Stomach smooth muscle (tissue), 2 donors: ENCODE results near the gene SNX24.

Experiments
- H3K27ac ChIP-seq: one replicate; pipeline ENCODE4 v1.7.0; 2013; ENCODE audit warnings: mild to moderate bottlenecking, low read length, inconsistent platforms
- H3K27me3 ChIP-seq, 2 donors: one replicate each; pipeline ENCODE4 v1.7.0; 2013; ENCODE audit warnings: low read length in 2 of 2; ENCODE audit not compliant: insufficient read depth in 2 of 2, control insufficient read depth in 1 of 2
- H3K36me3 ChIP-seq, 2 donors: one replicate each; pipeline ENCODE4 v1.7.0; 2013; ENCODE audit warnings: low read length in 2 of 2; ENCODE audit not compliant: control insufficient read depth in 2 of 2, insufficient read depth in 2 of 2
- H3K4me1 ChIP-seq: one replicate; pipeline ENCODE4 v1.7.0; 2013; ENCODE audit warnings: low read length; ENCODE audit not compliant: control insufficient read depth, insufficient read depth
- H3K4me3 ChIP-seq, 2 donors: one replicate each; pipeline ENCODE4 v1.7.0; 2013; ENCODE audit warnings: low read length in 2 of 2
- H3K9ac ChIP-seq, 2 donors: one replicate each; pipeline ENCODE4 v1.7.0; 2013; ENCODE audit warnings: low read length in 2 of 2, mild to moderate bottlenecking in 1 of 2
- H3K9me3 ChIP-seq, 2 donors: one replicate each; pipeline ENCODE4 v1.7.0; 2013; ENCODE audit warnings: low read length in 2 of 2; ENCODE audit not compliant: control insufficient read depth in 2 of 2
- donor health status: healthy.
- donor health status: Pancreatic carcinoma.

The SNX24 gene

GRCh38 chr5:122870219-122870856 is 24.9 kb downstream of the SNX24 start:
- no peaks in the 10 kb centered on the region for H3K27me3 ChIP-seq
- no peak overlapping the region for H3K27ac ChIP-seq
- no peaks in the 10 kb centered on the region for H3K4me1 ChIP-seq
- H3K36me3 ChIP-seq: peaks cover 0 to 18% of the 10 kb centered on the region in 2 donors
- H3K9me3 ChIP-seq: no peaks in the 10 kb centered on the region
- no peak overlapping the region for H3K4me3 ChIP-seq
- H3K9ac ChIP-seq: no peak overlapping the region

- no peaks in the 10 kb centered on the region for H3K4me1 ChIP-seq
- no peaks in the 10 kb centered on the region for H3K27me3 ChIP-seq
- no peak overlapping the region for H3K27ac ChIP-seq
- H3K9me3 ChIP-seq: no peaks in the 10 kb centered on the region
- H3K36me3 ChIP-seq: peaks cover 0 to 14% of the 10 kb centered on the region in 2 donors
- no peak overlapping the region for H3K4me3 ChIP-seq
- no peak overlapping the region for H3K9ac ChIP-seq
Observed at GRCh38 chr5:122871661-122872060, 26.2 kb downstream of the SNX24 start.

GRCh38 chr5:122874179-122874875 is 28.9 kb downstream of the SNX24 start:
- Histone ChIP-seq H3K9ac (no peak overlapping the region), H3K9me3 (no peaks in the 10 kb centered on the region), H3K27ac (no peak overlapping the region), H3K27me3 (no peaks in the 10 kb centered on the region), H3K4me1 (no peaks in the 10 kb centered on the region), H3K36me3 (no peaks in the 10 kb centered on the region), H3K4me3 (no peak overlapping the region)

GRCh38 chr5:122877518-122877917 is 32.1 kb downstream of the SNX24 start:
- Histone ChIP-seq H3K4me1 (no peaks in the 10 kb centered on the region), H3K9me3 (no peaks in the 10 kb centered on the region), H3K36me3 (no peaks in the 10 kb centered on the region), H3K9ac (no peak overlapping the region), H3K27me3 (no peaks in the 10 kb centered on the region), H3K27ac (no peak overlapping the region), H3K4me3 (no peak overlapping the region)

- no peaks in the 10 kb centered on the region for H3K9me3 ChIP-seq
- no peaks in the 10 kb centered on the region for H3K4me1 ChIP-seq
- H3K4me3 ChIP-seq: no peak overlapping the region
- no peaks in the 10 kb centered on the region for H3K27me3 ChIP-seq
- no peak overlapping the region for H3K27ac ChIP-seq
- H3K9ac ChIP-seq: no peak overlapping the region
- H3K36me3 ChIP-seq: no peaks in the 10 kb centered on the region
Observed at GRCh38 chr5:122879076-122879475, 33.7 kb downstream of the SNX24 start.

- Histone ChIP-seq H3K4me1 (peaks cover 4% of the 10 kb centered on the region), H3K27ac (no peak overlapping the region), H3K9ac (no peak overlapping the region), H3K36me3 (no peaks in the 10 kb centered on the region), H3K27me3 (no peaks in the 10 kb centered on the region), H3K4me3 (no peak overlapping the region), H3K9me3 (no peaks in the 10 kb centered on the region)
Observed at GRCh38 chr5:122880170-122880689, 34.8 kb downstream of the SNX24 start.

GRCh38 chr5:122880749-122881148 is 35.3 kb downstream of the SNX24 start:
- Histone ChIP-seq H3K27ac (no peak overlapping the region), H3K36me3 (no peaks in the 10 kb centered on the region), H3K27me3 (no peaks in the 10 kb centered on the region), H3K4me3 (no peak overlapping the region), H3K9ac (no peak overlapping the region), H3K4me1 (peaks cover 4% of the 10 kb centered on the region), H3K9me3 (no peaks in the 10 kb centered on the region)

GRCh38 chr5:122882831-122883230 is 37.4 kb downstream of the SNX24 start:
- H3K9me3 ChIP-seq: no peaks in the 10 kb centered on the region
- no peak overlapping the region for H3K4me3 ChIP-seq
- no peaks in the 10 kb centered on the region for H3K36me3 ChIP-seq
- no peak overlapping the region for H3K27ac ChIP-seq
- peaks cover 4% of the 10 kb centered on the region for H3K4me1 ChIP-seq
- H3K27me3 ChIP-seq: no peaks in the 10 kb centered on the region
- no peak overlapping the region for H3K9ac ChIP-seq

GRCh38 chr5:122885045-122885517 is 39.7 kb downstream of the SNX24 start:
- no peak overlapping the region for H3K9ac ChIP-seq
- no peak overlapping the region for H3K4me3 ChIP-seq
- no peak overlapping the region for H3K27ac ChIP-seq
- H3K27me3 ChIP-seq: no peaks in the 10 kb centered on the region
- peaks cover 4% of the 10 kb centered on the region for H3K4me1 ChIP-seq
- no peaks in the 10 kb centered on the region for H3K36me3 ChIP-seq
- no peaks in the 10 kb centered on the region for H3K9me3 ChIP-seq

GRCh38 chr5:122885891-122886290 is 40.5 kb downstream of the SNX24 start:
- H3K4me3 ChIP-seq: no peak overlapping the region
- H3K27me3 ChIP-seq: no peaks in the 10 kb centered on the region
- H3K27ac ChIP-seq: no peak overlapping the region
- peaks cover 4% of the 10 kb centered on the region for H3K4me1 ChIP-seq
- H3K9ac ChIP-seq: no peak overlapping the region
- no peaks in the 10 kb centered on the region for H3K9me3 ChIP-seq
- H3K36me3 ChIP-seq: no peaks in the 10 kb centered on the region

- no peaks in the 10 kb centered on the region for H3K9me3 ChIP-seq
- no peak overlapping the region for H3K9ac ChIP-seq
Observed at GRCh38 chr5:122895141-122895540, 49.7 kb downstream of the SNX24 start.

More at GRCh38 chr5:122895141-122895540, 49.7 kb downstream of the SNX24 start:
- Histone ChIP-seq H3K27ac (no peak overlapping the region), H3K27me3 (no peaks in the 10 kb centered on the region), H3K4me3 (no peak overlapping the region), H3K4me1 (no peaks in the 10 kb centered on the region), H3K36me3 (no peaks in the 10 kb centered on the region)
